Forelimb muscle (tissue), 1 donor: ENCODE data around the gene RUNDC3A. TPM values are rescaled to one million over a fixed set of nuclear protein-coding genes. Genes with fewer than 3 reads are reported as not detected.
"Not testable (repeated sequence)": the region's sequence is repeated elsewhere in the genome, so short reads cannot be mapped to it uniquely, and the experiment has no call there.

Experiments
- DNase-seq: peaks from one replicate; pipeline ENCODE4 v3.0.0-alpha.2; 2013; ENCODE audit warnings: low read depth
- polyA plus RNA-seq: library from polyadenylated mRNA; unstranded; fragments of 120-200 nt; gene quantifications from one replicate; pipeline ENCODE4 v1.2.1, GENCODE V29; 2013; ENCODE audit not compliant: insufficient read length

Gene RUNDC3A
- polyA plus RNA-seq, 1 donor, result 2.0 TPM

- DNase-seq, result no peak
These were observed 50.6 kb downstream of the RUNDC3A start for GRCh38 chr17:44359006-44359405.

GRCh38 chr17:44359458-44360143 lies 51.2 kb downstream of the RUNDC3A start:
- DNase-seq, result no peak

- no peak for DNase-seq
These were observed 51.7 kb downstream of the RUNDC3A start for GRCh38 chr17:44360144-44360533.

GRCh38 chr17:44360826-44361225 lies 52.4 kb downstream of the RUNDC3A start:
- no peak for DNase-seq

GRCh38 chr17:44361292-44362260 lies 53.2 kb downstream of the RUNDC3A start:
- no peak for DNase-seq

GRCh38 chr17:44362459-44362948 lies 54.1 kb downstream of the RUNDC3A start:
- no peak for DNase-seq

- DNase-seq, result no peak
These were observed 54.7 kb downstream of the RUNDC3A start for GRCh38 chr17:44362949-44363612.

GRCh38 chr17:44363613-44364159 lies 55.3 kb downstream of the RUNDC3A start, which contains the start of gene FAM171A2:
FAM171A2 (minus strand) TSS chr17:44363853; CDS start chr17:44363714, 139 bp downstream.
- no peak for DNase-seq

GRCh38 chr17:44365051-44365450 lies 56.6 kb downstream of the RUNDC3A start:
- not testable (repeated sequence) for DNase-seq

GRCh38 chr17:44367231-44367979 lies 59.0 kb downstream of the RUNDC3A start:
- no peak for DNase-seq

Other genes starting within 250 kb of the RUNDC3A start
- gene LSM12, start 241.9 kb upstream of the RUNDC3A start, polyA plus RNA-seq, result 26.7 TPM
- gene G6PC3, start 237.9 kb upstream of the RUNDC3A start, polyA plus RNA-seq, result 35.0 TPM
- 60.7 TPM for gene HDAC5, start 185.0 kb upstream of the RUNDC3A start, polyA plus RNA-seq
- 2.4 TPM for gene HROB, start 166.7 kb upstream of the RUNDC3A start, polyA plus RNA-seq
- 18.2 TPM for gene ASB16, start 137.9 kb upstream of the RUNDC3A start, polyA plus RNA-seq
- gene TMUB2, start 121.6 kb upstream of the RUNDC3A start, polyA plus RNA-seq, result 53.3 TPM
- 54.2 TPM for gene ATXN7L3, start 108.7 kb upstream of the RUNDC3A start, polyA plus RNA-seq
- 60.6 TPM for gene UBTF, start 88.9 kb upstream of the RUNDC3A start, polyA plus RNA-seq
- 11.3 TPM for gene SLC4A1, start 40.5 kb upstream of the RUNDC3A start, polyA plus RNA-seq
- 54.3 TPM for gene SLC25A39, start 16.2 kb downstream of the RUNDC3A start, polyA plus RNA-seq
- gene GRN, start 36.7 kb downstream of the RUNDC3A start, polyA plus RNA-seq, result 218 TPM
- gene FAM171A2, start 55.3 kb downstream of the RUNDC3A start, polyA plus RNA-seq, result 105 TPM
- 2.9 TPM for gene ITGA2B, start 81.0 kb downstream of the RUNDC3A start, polyA plus RNA-seq
- gene GPATCH8, start 194.8 kb downstream of the RUNDC3A start, polyA plus RNA-seq, result 28.2 TPM
- gene FZD2, start 248.9 kb downstream of the RUNDC3A start, polyA plus RNA-seq, result 14.5 TPM